Measurements from ENCODE around the gene PRF1. TPM values are rescaled to one million over a fixed set of nuclear protein-coding genes. Genes with fewer than 3 reads are reported as not detected.

Gene PRF1
- total and polyA plus RNA-seq, 7 donors = 0.16 to 5.0 (median 1.5) TPM; not detected in 1

DNA sequence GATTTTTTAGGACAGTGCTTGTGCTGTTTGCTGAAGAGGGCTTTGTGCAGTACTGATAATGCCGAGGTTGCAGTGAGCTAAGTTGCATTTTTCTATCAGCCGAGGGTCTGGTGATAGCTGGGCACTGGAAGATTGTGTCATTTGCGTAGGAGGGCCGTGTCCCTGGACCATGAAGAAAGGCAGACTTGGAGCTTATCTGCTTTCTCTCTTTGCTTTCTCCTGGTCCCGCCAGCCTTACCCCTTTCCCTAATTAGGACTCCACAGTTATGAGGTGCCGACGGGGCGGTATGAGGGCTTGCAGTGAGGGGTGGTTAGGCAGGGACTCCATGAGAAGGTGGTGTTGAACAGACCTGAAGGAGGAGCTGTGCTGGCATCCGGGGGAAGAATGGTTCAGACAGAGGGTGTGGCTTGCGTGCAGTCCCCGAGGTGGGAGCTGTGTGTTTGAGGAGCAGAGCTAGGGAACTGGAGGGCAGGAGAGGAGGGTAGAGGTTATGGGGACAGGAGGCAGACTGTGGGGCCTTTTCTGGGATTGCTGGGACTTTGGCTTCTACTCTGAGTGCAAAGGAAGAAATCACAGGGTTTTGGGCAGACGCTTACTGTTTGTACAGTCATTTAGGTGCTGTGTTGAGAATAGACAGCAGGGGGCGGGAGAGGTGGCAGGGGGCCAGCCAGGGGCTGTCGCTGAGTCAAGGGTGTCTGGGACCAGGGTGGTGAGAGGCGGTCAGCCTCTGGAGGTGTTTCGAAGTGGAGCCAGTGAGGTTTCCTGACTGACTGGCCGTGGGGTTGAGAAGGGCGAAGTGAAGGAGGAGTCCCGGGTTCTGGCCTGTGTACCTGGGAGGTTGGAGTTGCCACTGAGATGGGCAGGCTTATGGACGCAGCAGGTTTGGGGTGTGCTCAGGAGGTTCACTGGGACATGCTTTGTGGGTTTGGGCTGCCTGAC is 43.4 kb downstream of the PRF1 start:
- DNase-seq = peak; percentile 76
- WGBS, 2 donors = 22 to 41% methylated on average over 20 of the region's 20 CpGs
- H3K27ac ChIP-seq = no peak overlapping the region
- TF ChIP-seq, protein P1, sequence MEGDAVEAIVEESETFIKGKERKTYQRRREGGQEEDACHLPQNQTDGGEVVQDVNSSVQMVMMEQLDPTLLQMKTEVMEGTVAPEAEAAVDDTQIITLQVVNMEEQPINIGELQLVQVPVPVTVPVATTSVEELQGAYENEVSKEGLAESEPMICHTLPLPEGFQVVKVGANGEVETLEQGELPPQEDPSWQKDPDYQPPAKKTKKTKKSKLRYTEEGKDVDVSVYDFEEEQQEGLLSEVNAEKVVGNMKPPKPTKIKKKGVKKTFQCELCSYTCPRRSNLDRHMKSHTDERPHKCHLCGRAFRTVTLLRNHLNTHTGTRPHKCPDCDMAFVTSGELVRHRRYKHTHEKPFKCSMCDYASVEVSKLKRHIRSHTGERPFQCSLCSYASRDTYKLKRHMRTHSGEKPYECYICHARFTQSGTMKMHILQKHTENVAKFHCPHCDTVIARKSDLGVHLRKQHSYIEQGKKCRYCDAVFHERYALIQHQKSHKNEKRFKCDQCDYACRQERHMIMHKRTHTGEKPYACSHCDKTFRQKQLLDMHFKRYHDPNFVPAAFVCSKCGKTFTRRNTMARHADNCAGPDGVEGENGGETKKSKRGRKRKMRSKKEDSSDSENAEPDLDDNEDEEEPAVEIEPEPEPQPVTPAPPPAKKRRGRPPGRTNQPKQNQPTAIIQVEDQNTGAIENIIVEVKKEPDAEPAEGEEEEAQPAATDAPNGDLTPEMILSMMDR (IDR thresholded peaks at IDR 0.05) = peak in 2 of 4 experiments; percentile 31 to 44
- TF ChIP-seq POLR2AphosphoS5 (IDR thresholded peaks at IDR 0.05) = no peak
- no peak for TF ChIP-seq EP300 (IDR thresholded peaks at IDR 0.05)
- H3K36me3 ChIP-seq = peaks cover 0 to 27% (median 0%) of the 10 kb centered on the region in 4 donors
- no peaks in the 10 kb centered on the region for H3K27me3 ChIP-seq
- intact Hi-C loops (cut with DNase I) = loop anchor here (2.0 kb wide), 1 partner anchor 200 kb away; no protein-coding TSS in a partner anchor
- H3K4me3 ChIP-seq = peak overlapping the region in 1 of 4 donors; percentile 9
- H3K9me3 ChIP-seq = no peaks in the 10 kb centered on the region
- H3K4me1 ChIP-seq = peaks cover 0 to 20% (median 7%) of the 10 kb centered on the region in 4 donors

DNA sequence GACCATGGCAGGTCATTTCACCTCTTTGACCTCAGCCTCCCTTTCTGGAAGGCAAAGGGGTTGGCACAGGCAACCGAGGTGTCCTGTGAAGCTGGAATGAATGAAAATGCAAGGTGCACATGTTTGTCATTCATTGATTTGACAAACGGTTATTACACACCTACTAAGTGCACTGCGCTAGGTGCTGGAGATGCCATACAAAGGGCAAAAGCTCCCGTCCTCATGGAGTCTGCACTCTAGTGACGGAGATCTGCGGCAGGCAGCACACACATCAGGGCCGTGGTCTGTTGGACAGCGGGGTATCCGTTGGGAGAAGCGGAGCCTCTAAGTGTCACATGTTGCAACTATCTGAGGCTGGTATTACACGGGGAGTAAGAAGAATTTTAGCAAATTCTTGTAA is 44.2 kb downstream of the PRF1 start:
- peak; percentile 45 for DNase-seq
- H3K27ac ChIP-seq = no peak overlapping the region
- no peak overlapping the region for H3K4me3 ChIP-seq
- whole genome bisulfite sequencing, 2 donors = 91 to 95% methylated on average over 11 of the region's 11 CpGs
- peaks cover 0 to 20% (median 7%) of the 10 kb centered on the region in 4 donors for H3K4me1 ChIP-seq
- intact Hi-C loops (cut with DNase I) = loop anchor here (2.0 kb wide), 1 partner anchor 201 kb away; no protein-coding TSS in a partner anchor
- no peaks in the 10 kb centered on the region for H3K27me3 ChIP-seq
- H3K36me3 ChIP-seq = peaks cover 0 to 30% (median 0%) of the 10 kb centered on the region in 4 donors
- TF ChIP-seq EP300 (IDR thresholded peaks at IDR 0.05) (no peak), POLR2AphosphoS5 (IDR thresholded peaks at IDR 0.05) (no peak), POLR2A (IDR thresholded peaks at IDR 0.05) (no peak)
- TF ChIP-seq, protein P1 (IDR thresholded peaks at IDR 0.05) = no peak
- H3K9me3 ChIP-seq = no peaks in the 10 kb centered on the region

DNA sequence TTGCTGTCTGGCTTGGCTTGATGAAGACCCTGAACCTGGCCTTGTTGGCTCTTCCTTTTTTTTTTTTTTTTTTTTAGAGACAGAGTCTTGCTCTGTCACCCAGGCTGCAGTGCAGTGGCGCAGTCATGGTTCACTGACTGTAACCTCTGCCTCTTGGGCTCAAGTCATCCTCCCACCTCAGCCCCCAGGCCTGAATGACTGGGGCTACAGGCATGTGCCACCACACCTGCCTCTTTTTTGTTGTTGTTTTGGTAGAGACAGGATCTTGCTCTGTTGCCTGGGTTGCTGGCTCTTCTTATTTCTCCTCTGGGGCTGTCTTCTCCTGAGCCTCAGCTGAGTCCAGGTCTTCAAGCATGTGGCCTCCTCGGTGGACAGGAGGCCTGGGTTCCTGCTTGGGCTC is 44.7 kb downstream of the PRF1 start:
- TF ChIP-seq POLR2AphosphoS5 (IDR thresholded peaks at IDR 0.05) = no peak
- TF ChIP-seq, protein P1 (IDR thresholded peaks at IDR 0.05) = no peak
- no peak for TF ChIP-seq POLR2A (IDR thresholded peaks at IDR 0.05)
- no peak for TF ChIP-seq EP300 (IDR thresholded peaks at IDR 0.05)
- no peak overlapping the region for H3K27ac ChIP-seq
- H3K36me3 ChIP-seq = peaks cover 0 to 32% (median 0%) of the 10 kb centered on the region in 4 donors
- peak; percentile 51 for DNase-seq
- intact Hi-C loops (cut with DNase I) = loop anchor here (2.0 kb wide), 1 partner anchor 201 kb away; no protein-coding TSS in a partner anchor
- no peaks in the 10 kb centered on the region for H3K27me3 ChIP-seq
- WGBS, 2 donors = 47 to 57% methylated on average over 2 of the region's 2 CpGs
- peaks cover 0 to 20% (median 7%) of the 10 kb centered on the region in 4 donors for H3K4me1 ChIP-seq
- no peak overlapping the region for H3K4me3 ChIP-seq
- no peaks in the 10 kb centered on the region for H3K9me3 ChIP-seq

DNA sequence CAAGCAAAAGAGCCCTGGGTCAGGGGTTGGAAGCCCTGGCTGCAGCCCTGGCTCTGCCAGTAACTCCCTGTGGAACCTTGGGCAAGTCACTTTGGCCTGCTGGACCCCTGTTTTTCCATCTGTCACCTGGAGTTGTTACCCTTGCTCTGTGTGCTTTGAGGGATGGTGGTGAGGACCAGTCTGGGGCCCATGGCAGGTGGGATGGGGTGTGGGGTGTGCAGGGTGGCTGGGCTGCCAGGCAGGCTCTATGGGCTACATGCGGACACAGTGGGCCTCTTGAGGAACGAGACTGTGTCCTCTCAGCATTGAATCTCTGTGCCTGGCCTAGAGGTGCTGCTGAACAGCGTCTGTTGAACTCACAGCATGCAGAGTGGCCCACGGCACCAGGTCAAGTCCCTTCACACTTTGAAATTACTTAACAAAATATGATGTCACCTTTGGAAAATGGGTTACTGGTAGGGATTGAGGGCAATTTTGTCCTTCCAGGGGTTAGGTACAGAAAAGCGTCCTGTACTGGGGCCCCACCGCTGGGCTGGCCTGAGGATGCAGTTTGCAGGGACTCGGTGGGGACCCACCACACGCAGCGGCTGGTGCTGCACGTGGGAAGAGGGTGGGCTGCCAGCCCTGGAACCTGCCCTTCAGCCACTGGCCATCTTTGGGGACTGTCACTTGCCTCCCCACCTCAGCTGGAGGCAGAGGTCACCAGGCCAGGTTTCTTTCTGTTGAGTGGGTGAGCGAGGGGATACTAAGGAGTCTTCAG is 45.3 kb downstream of the PRF1 start:
- Histone ChIP-seq H3K27ac (no peak overlapping the region), H3K9me3 (no peaks in the 10 kb centered on the region), H3K4me1 (peaks cover 0 to 23% (median 7%) of the 10 kb centered on the region in 4 donors), H3K27me3 (no peaks in the 10 kb centered on the region), H3K36me3 (peaks cover 0 to 34% (median 0%) of the 10 kb centered on the region in 4 donors), H3K4me3 (no peak overlapping the region)
- peak; percentile 56 for DNase-seq
- intact Hi-C loops (cut with DNase I) = no loop called here
- WGBS, 2 donors = 95% methylated on average over 11 of the region's 11 CpGs
- TF ChIP-seq POLR2AphosphoS5 (IDR thresholded peaks at IDR 0.05) (no peak), POLR2A (IDR thresholded peaks at IDR 0.05) (no peak)
